ENCODE measurements around the gene ACOT7. TPM values are rescaled to one million over a fixed set of nuclear protein-coding genes. Genes with fewer than 3 reads are reported as not detected.

ACOT7 gene
- total RNA-seq, 4 donors from 2014 or later = 18.6 to 29.4 (median 23.2) TPM

GRCh38 chr1:6276811-6277555 is 116.6 kb downstream of the ACOT7 start:
- peaks cover 0 to 12% (median 0%) of the 10 kb centered on the region in 3 donors for H3K36me3 ChIP-seq
- 73 to 80% methylated on average over 12 to 17 of the region's 20 CpGs for WGBS, 2 donors
- H3K4me1 ChIP-seq = peaks cover 0 to 34% (median 19%) of the 10 kb centered on the region in 4 donors
- peak overlapping the region in 2 of 4 donors; percentile 84 to 88 for H3K27ac ChIP-seq
- TF ChIP-seq CTCF (IDR thresholded peaks at IDR 0.05) (no peak), EP300 (IDR thresholded peaks at IDR 0.05) (no peak), POLR2A (IDR thresholded peaks at IDR 0.05) (no peak)
- no peaks in the 10 kb centered on the region for H3K9me3 ChIP-seq
- H3K4me3 ChIP-seq = no peak overlapping the region
- DNase-seq (ENCODE audit: low spot score in 2 of 2) = no peak
- H3K27me3 ChIP-seq = no peaks in the 10 kb centered on the region

- H3K27me3 ChIP-seq = no peaks in the 10 kb centered on the region
- WGBS, 2 donors = 41 to 44% methylated on average over 33 to 35 of the region's 35 CpGs
- H3K4me3 ChIP-seq = no peak overlapping the region
- DNase-seq (ENCODE audit: low spot score in 2 of 2) = peak in 1 of 2 donors; percentile 32
- H3K4me1 ChIP-seq = peaks cover 0 to 42% (median 26%) of the 10 kb centered on the region in 4 donors
- peak overlapping the region; percentile 47 to 88 (median 72) for H3K27ac ChIP-seq
- peak; percentile 45 to 60 for TF ChIP-seq EP300 (IDR thresholded peaks at IDR 0.05)
- TF ChIP-seq CTCF (IDR thresholded peaks at IDR 0.05) = no peak
- H3K9me3 ChIP-seq = no peaks in the 10 kb centered on the region
- peaks cover 0 to 12% (median 0%) of the 10 kb centered on the region in 3 donors for H3K36me3 ChIP-seq
Observed at GRCh38 chr1:6275826-6276782, 117.5 kb downstream of the ACOT7 start.

- TF ChIP-seq EP300 (IDR thresholded peaks at IDR 0.05) (no peak), CTCF (IDR thresholded peaks at IDR 0.05) (no peak), POLR2A (IDR thresholded peaks at IDR 0.05) (no peak)
- no peaks in the 10 kb centered on the region for H3K9me3 ChIP-seq
- DNase-seq (ENCODE audit: low spot score in 2 of 2) = no peak
- peaks cover 0 to 56% (median 40%) of the 10 kb centered on the region in 4 donors for H3K4me1 ChIP-seq
- peak overlapping the region in 2 of 4 donors; percentile 87 to 89 for H3K27ac ChIP-seq
- peaks cover 0 to 7% (median 0%) of the 10 kb centered on the region in 3 donors for H3K36me3 ChIP-seq
- no peak overlapping the region for H3K4me3 ChIP-seq
- H3K27me3 ChIP-seq = no peaks in the 10 kb centered on the region
- 97% methylated on average over 7 to 16 of the region's 16 CpGs for WGBS, 2 donors
Observed at GRCh38 chr1:6274622-6275139, 118.9 kb downstream of the ACOT7 start.

GRCh38 chr1:6274102-6274501 is 119.5 kb downstream of the ACOT7 start:
- Histone ChIP-seq H3K4me3 (no peak overlapping the region), H3K4me1 (peaks cover 0 to 62% (median 43%) of the 10 kb centered on the region in 4 donors), H3K36me3 (peaks cover 0 to 2% (median 0%) of the 10 kb centered on the region in 3 donors), H3K27ac (peak overlapping the region in 2 of 4 donors; percentile 87 to 89), H3K27me3 (no peaks in the 10 kb centered on the region), H3K9me3 (no peaks in the 10 kb centered on the region)
- no peak for DNase-seq (ENCODE audit: low spot score in 2 of 2)
- TF ChIP-seq CTCF (IDR thresholded peaks at IDR 0.05) (no peak), EP300 (IDR thresholded peaks at IDR 0.05) (no peak), POLR2A (IDR thresholded peaks at IDR 0.05) (no peak)
- WGBS, 2 donors = 79 to 91% methylated on average over 10 to 11 of the region's 11 CpGs
